Vagina (tissue), 2 donors: ENCODE data around the gene TOB2.

Source experiments
- CTCF ChIP-seq, 3 experiments: fragments of 450-650 bp in 2 of 3; fragments of 200-600 bp in 1 of 3; sonication (generic) in 1 of 3; IDR thresholded peaks; one replicate each; pipeline ENCODE4 v1.5.1; 2017 to 2019; ENCODE audit warnings: antibody characterized with exemption in 3 of 3, mild to moderate bottlenecking in 2 of 3, moderate library complexity in 2 of 3
- POLR2A ChIP-seq, 2 donors: fragments of 450-650 bp; IDR thresholded peaks; one replicate each; pipeline ENCODE4 v1.6.1; 2017; ENCODE audit warnings: antibody characterized with exemption in 2 of 2, mild to moderate bottlenecking in 2 of 2, moderate library complexity in 2 of 2
- POLR2AphosphoS5 ChIP-seq, 2 donors: sonication (generic); formaldehyde crosslinking; IDR thresholded peaks; one replicate each; pipeline ENCODE4 v1.9.0; 2017; ENCODE audit warnings: antibody characterized with exemption in 2 of 2, mild to moderate bottlenecking in 2 of 2, low read depth in 1 of 2; ENCODE audit not compliant: insufficient read depth in 1 of 2

- TF ChIP-seq CTCF (IDR thresholded peaks at IDR 0.05) (no peak), POLR2A (IDR thresholded peaks at IDR 0.05) (no peak), POLR2AphosphoS5 (IDR thresholded peaks at IDR 0.05; ENCODE audit: insufficient read depth in 1 of 2, low read depth in 1 of 2) (no peak)
Observed at GRCh38 chr22:41485033-41485432, 38.4 kb upstream of the TOB2 start.
